ENCODE results near the gene CYSLTR1.
"Not testable (repeated sequence)": the region's sequence is repeated elsewhere in the genome, so short reads cannot be mapped to it uniquely, and the experiment has no call there.

Gene CYSLTR1

GRCh38 chrX:78327370-78328086 is at the start of gene CYSLTR1:
CYSLTR1 (minus strand) TSS chrX:78327611; CDS start chrX:78273746, 53,865 bp downstream.
- no peak for DNase-seq

- DNase-seq: no peak
Measured at GRCh38 chrX:78377186-78377585, 49.8 kb upstream of the CYSLTR1 start.

GRCh38 chrX:78375894-78376293 is 48.5 kb upstream of the CYSLTR1 start:
- no peak for DNase-seq

- no peak for DNase-seq
Measured at GRCh38 chrX:78366576-78366975, 39.2 kb upstream of the CYSLTR1 start.

- no peak for DNase-seq
Measured at GRCh38 chrX:78357342-78358055, 30.1 kb upstream of the CYSLTR1 start.

GRCh38 chrX:78333521-78333920 is 6.1 kb upstream of the CYSLTR1 start:
- no peak for DNase-seq

- DNase-seq: no peak
Measured at GRCh38 chrX:78331708-78332107, 4.3 kb upstream of the CYSLTR1 start.

GRCh38 chrX:78330540-78330939 is 3.1 kb upstream of the CYSLTR1 start:
- no peak for DNase-seq

- no peak for DNase-seq
Measured at GRCh38 chrX:78330068-78330467, 2.7 kb upstream of the CYSLTR1 start.

- DNase-seq: no peak
Measured at GRCh38 chrX:78329486-78329885, 2.1 kb upstream of the CYSLTR1 start.

GRCh38 chrX:78326401-78326800 is 1.0 kb downstream of the CYSLTR1 start:
- DNase-seq: no peak

- no peak for DNase-seq
Measured at GRCh38 chrX:78322863-78323262, 4.5 kb downstream of the CYSLTR1 start.

GRCh38 chrX:78321809-78322208 is 5.6 kb downstream of the CYSLTR1 start:
- no peak for DNase-seq

- DNase-seq: no peak
Measured at GRCh38 chrX:78316265-78316664, 11.1 kb downstream of the CYSLTR1 start.

- DNase-seq: no peak
Measured at GRCh38 chrX:78315745-78316144, 11.7 kb downstream of the CYSLTR1 start.

GRCh38 chrX:78314561-78314960 is 12.8 kb downstream of the CYSLTR1 start:
- no peak for DNase-seq

GRCh38 chrX:78313526-78313925 is 13.9 kb downstream of the CYSLTR1 start:
- no peak for DNase-seq

GRCh38 chrX:78307665-78308064 is 19.7 kb downstream of the CYSLTR1 start:
- DNase-seq: no peak

GRCh38 chrX:78303086-78303485 is 24.3 kb downstream of the CYSLTR1 start:
- no peak for DNase-seq

GRCh38 chrX:78300933-78301332 is 26.5 kb downstream of the CYSLTR1 start:
- DNase-seq: not testable (repeated sequence)

GRCh38 chrX:78283511-78283910 is 43.9 kb downstream of the CYSLTR1 start:
- DNase-seq: no peak

- DNase-seq: no peak
Measured at GRCh38 chrX:78237127-78237526, 90.3 kb downstream of the CYSLTR1 start.

- DNase-seq: not testable (repeated sequence)
Measured at GRCh38 chrX:78226047-78226446, 101.4 kb downstream of the CYSLTR1 start.

Data from activated CD4-positive, CD25-positive, alpha-beta regulatory T cell treated with anti-CD3 and anti-CD28 coated beads, Interleukin-2, amount 50 U/mL, for 72 hours (primary cell).